Breast epithelium (tissue), 3 donors: ENCODE results near the gene EIF2B5.

Source experiments
- CTCF ChIP-seq, 3 donors: fragments of 450-650 bp; IDR thresholded peaks; one replicate each; pipeline ENCODE4 v1.5.1; 2016 to 2017; ENCODE audit warnings: antibody characterized with exemption in 3 of 3, mild to moderate bottlenecking in 3 of 3, moderate library complexity in 3 of 3
- POLR2A ChIP-seq: fragments of 450-650 bp; IDR thresholded peaks from one replicate; pipeline ENCODE4 v1.6.1; 2016; ENCODE audit warnings: antibody characterized with exemption, mild to moderate bottlenecking, moderate library complexity
- POLR2AphosphoS5 ChIP-seq, 3 donors: sonication (generic); formaldehyde crosslinking; IDR thresholded peaks; one replicate each; pipeline ENCODE4 v1.6.1; 2017; ENCODE audit warnings: antibody characterized with exemption in 3 of 3

- no peak for TF ChIP-seq CTCF (IDR thresholded peaks at IDR 0.05)
- TF ChIP-seq POLR2AphosphoS5 (IDR thresholded peaks at IDR 0.05): no peak
- no peak for TF ChIP-seq POLR2A
Observed at GRCh38 chr3:184143327-184143726, 8.2 kb downstream of the EIF2B5 start.
